ENCODE results near the gene ENTPD1.

- TF ChIP-seq, protein P1, sequence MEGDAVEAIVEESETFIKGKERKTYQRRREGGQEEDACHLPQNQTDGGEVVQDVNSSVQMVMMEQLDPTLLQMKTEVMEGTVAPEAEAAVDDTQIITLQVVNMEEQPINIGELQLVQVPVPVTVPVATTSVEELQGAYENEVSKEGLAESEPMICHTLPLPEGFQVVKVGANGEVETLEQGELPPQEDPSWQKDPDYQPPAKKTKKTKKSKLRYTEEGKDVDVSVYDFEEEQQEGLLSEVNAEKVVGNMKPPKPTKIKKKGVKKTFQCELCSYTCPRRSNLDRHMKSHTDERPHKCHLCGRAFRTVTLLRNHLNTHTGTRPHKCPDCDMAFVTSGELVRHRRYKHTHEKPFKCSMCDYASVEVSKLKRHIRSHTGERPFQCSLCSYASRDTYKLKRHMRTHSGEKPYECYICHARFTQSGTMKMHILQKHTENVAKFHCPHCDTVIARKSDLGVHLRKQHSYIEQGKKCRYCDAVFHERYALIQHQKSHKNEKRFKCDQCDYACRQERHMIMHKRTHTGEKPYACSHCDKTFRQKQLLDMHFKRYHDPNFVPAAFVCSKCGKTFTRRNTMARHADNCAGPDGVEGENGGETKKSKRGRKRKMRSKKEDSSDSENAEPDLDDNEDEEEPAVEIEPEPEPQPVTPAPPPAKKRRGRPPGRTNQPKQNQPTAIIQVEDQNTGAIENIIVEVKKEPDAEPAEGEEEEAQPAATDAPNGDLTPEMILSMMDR (IDR thresholded peaks at IDR 0.05; ENCODE audit: borderline replicate concordance, extremely low read depth, low read length, poor library complexity, severe bottlenecking) = no peak
- no peak for TF ChIP-seq EZH2 (IDR thresholded peaks at IDR 0.05; ENCODE audit: borderline replicate concordance, low read depth, low read length, severe bottlenecking)
Measured at GRCh38 chr10:95790982-95791381, 35.0 kb downstream of the ENTPD1 start.
